Body of pancreas (tissue), 4 donors: ENCODE data around the gene ARRB2. TPM values are rescaled to one million over a fixed set of nuclear protein-coding genes. Genes with fewer than 3 reads are reported as not detected.
"Not testable (repeated sequence)": the region's sequence is repeated elsewhere in the genome, so short reads cannot be mapped to it uniquely, and the experiment has no call there.

Experiments used
- ATAC-seq: fragments of 150-250 bp; one replicate; pipeline ENCODE4 v1.9.1; 2016
- DNase-seq, 4 donors: peaks; one replicate each; pipeline ENCODE4 v3.0.0-alpha.2; 2019
- H3K27ac ChIP-seq, 4 donors: fragments of 200-600 bp; sonication (generic); 1 replicate in 3 of 4; 2 replicates in 1 of 4; pipeline versions ENCODE4 v1.5.1 to v1.6.1; 2016 to 2019; ENCODE audit warnings: mild to moderate bottlenecking in 1 of 4, mixed read lengths in 1 of 4, moderate library complexity in 1 of 4
- H3K27me3 ChIP-seq, 2 donors: fragments of 200-600 bp; sonication (generic); one replicate each; pipeline ENCODE4 v1.6.0; 2016; ENCODE audit warnings: mild to moderate bottlenecking in 1 of 2
- H3K36me3 ChIP-seq, 2 donors: fragments of 200-600 bp; sonication (generic); replicated peaks in 1 of 2; 2 replicates each; pipeline ENCODE4 v1.5.1; 2016; ENCODE audit warnings: low read depth in 2 of 2; ENCODE audit not compliant: insufficient read depth in 1 of 2
- H3K4me1 ChIP-seq: fragments of 200-600 bp; sonication (generic); one replicate; pipeline ENCODE4 v1.6.0; 2016
- H3K4me3 ChIP-seq, 2 donors: fragments of 200-600 bp; sonication (generic); 1 replicate in 1 of 2; 2 replicates in 1 of 2; pipeline ENCODE4 v1.5.1; 2016 to 2019
- H3K9me3 ChIP-seq, 3 donors: fragments of 200-600 bp; sonication (generic); 1 replicate in 2 of 3; 2 replicates in 1 of 3; pipeline ENCODE4 v1.5.1; 2016
- CTCF ChIP-seq, 7 experiments: fragments of 450-650 bp in 4 of 7; fragments of 200-600 bp in 3 of 7; sonication (generic) in 3 of 7; IDR thresholded peaks; one replicate each; pipeline ENCODE4 v1.5.1; 2016 to 2019; ENCODE audit warnings: antibody characterized with exemption in 7 of 7
- POLR2A ChIP-seq, 3 donors: fragments of 450-650 bp; IDR thresholded peaks; one replicate each; pipeline ENCODE4 v1.6.1; 2016; ENCODE audit warnings: antibody characterized with exemption in 3 of 3, mild to moderate bottlenecking in 2 of 3
- WGBS, 2 donors: methylation state at CpG; one replicate each; pipeline ENCODE4 v1.1.5; 2017; 5-methylcytosine and 5-hydroxymethylcytosine counted together
- intact Hi-C: fragments of 100-400 bp; cut with DNase I; formaldehyde crosslinking; loops from one replicate; pipeline ENCODE4 v1.15.1; 2023
- total RNA-seq, 2 donors: library from RNA; depleted of rRNA; stranded (reverse); fragments of >200 nt; gene quantifications; one replicate each; pipeline ENCODE4 v1.1.0, GENCODE V29; 2016

The ARRB2 gene
- total RNA-seq, 2 donors from 2014 or later: 12.5 to 13.2 TPM

- H3K4me3 ChIP-seq: no peak overlapping the region
- 61 to 75% methylated on average over 4 to 7 of the region's 7 CpGs for WGBS, 2 donors
- intact Hi-C loops: no loop called here
- TF ChIP-seq CTCF (IDR thresholded peaks at IDR 0.05): no peak
- TF ChIP-seq POLR2A (IDR thresholded peaks at IDR 0.05): no peak
- no peak for DNase-seq
- H3K36me3 ChIP-seq: peaks cover 0 to 40% of the 10 kb centered on the region in 2 donors
- peak overlapping the region in 1 of 4 donors; percentile 11 for H3K27ac ChIP-seq
- no peaks in the 10 kb centered on the region for H3K4me1 ChIP-seq
- no peaks in the 10 kb centered on the region for H3K27me3 ChIP-seq
- no peaks in the 10 kb centered on the region for H3K9me3 ChIP-seq
- ATAC-seq: peak; percentile 27
These were observed 30.8 kb upstream of the ARRB2 start for GRCh38 chr17:4679658-4680057.

- H3K9me3 ChIP-seq, H3K27ac ChIP-seq, H3K27me3 ChIP-seq, ATAC-seq, DNase-seq, H3K4me1 ChIP-seq, intact Hi-C loops, H3K4me3 ChIP-seq: not testable (repeated sequence)
- H3K36me3 ChIP-seq: peaks cover 0 to 16% of the 10 kb centered on the region in 2 donors
- 85 to 91% methylated on average over 4 to 5 of the region's 5 CpGs for WGBS, 2 donors
These were observed 26.7 kb upstream of the ARRB2 start for GRCh38 chr17:4683739-4684138.

- H3K36me3 ChIP-seq, H3K9me3 ChIP-seq, intact Hi-C loops, H3K4me1 ChIP-seq, H3K27ac ChIP-seq, ATAC-seq, DNase-seq, H3K4me3 ChIP-seq, H3K27me3 ChIP-seq: not testable (repeated sequence)
- WGBS, 2 donors: 87 to 89% methylated on average over 12 of the region's 12 CpGs
These were observed 20.6 kb upstream of the ARRB2 start for GRCh38 chr17:4689872-4690271.

GRCh38 chr17:4690745-4691144 lies 19.7 kb upstream of the ARRB2 start:
- no peaks in the 10 kb centered on the region for H3K9me3 ChIP-seq
- peaks cover 0 to 3% of the 10 kb centered on the region in 2 donors for H3K36me3 ChIP-seq
- intact Hi-C loops: no loop called here
- H3K27me3 ChIP-seq: no peaks in the 10 kb centered on the region
- 73 to 79% methylated on average over 2 of the region's 2 CpGs for WGBS, 2 donors
- DNase-seq (no peak), ATAC-seq (no peak)
- TF ChIP-seq CTCF (IDR thresholded peaks at IDR 0.05) (no peak), POLR2A (IDR thresholded peaks at IDR 0.05) (no peak)
- no peak overlapping the region for H3K4me3 ChIP-seq
- H3K4me1 ChIP-seq: no peaks in the 10 kb centered on the region
- H3K27ac ChIP-seq: no peak overlapping the region

- H3K27ac ChIP-seq: no peak overlapping the region
These were observed 18.7 kb upstream of the ARRB2 start for GRCh38 chr17:4691686-4692085.

More at GRCh38 chr17:4691686-4692085, 18.7 kb upstream of the ARRB2 start:
- no peak overlapping the region for H3K4me3 ChIP-seq
- H3K36me3 ChIP-seq: peaks cover 0 to 3% of the 10 kb centered on the region in 2 donors
- intact Hi-C loops: no loop called here
- H3K27me3 ChIP-seq: no peaks in the 10 kb centered on the region
- ATAC-seq (no peak), DNase-seq (no peak)
- 78 to 80% methylated on average over 8 of the region's 8 CpGs for WGBS, 2 donors
- TF ChIP-seq POLR2A (IDR thresholded peaks at IDR 0.05): no peak
- no peak for TF ChIP-seq CTCF (IDR thresholded peaks at IDR 0.05)
- no peaks in the 10 kb centered on the region for H3K4me1 ChIP-seq
- H3K9me3 ChIP-seq: no peaks in the 10 kb centered on the region
